GM21381 (cell line): Measurements from ENCODE around the gene GATA2.

Experiments
- ATAC-seq: cut with Tn5 transposase; IDR thresholded peaks from one replicate; pipeline ENCODE4 v1.9.1; 2021; ENCODE audit warnings: mild to moderate bottlenecking, moderate library complexity; ENCODE audit not compliant: unreplicated experiment

Gene GATA2

GRCh38 chr3:128458746-128459460 lies 34.1 kb downstream of the GATA2 start:
- ATAC-seq, result no peak

- no peak for ATAC-seq
Measured at GRCh38 chr3:128457937-128458336, 35.1 kb downstream of the GATA2 start.

- no peak for ATAC-seq
Measured at GRCh38 chr3:128456776-128457715, 36.0 kb downstream of the GATA2 start.

- no peak for ATAC-seq
Measured at GRCh38 chr3:128455786-128456748, 36.9 kb downstream of the GATA2 start.

- ATAC-seq, result no peak
Measured at GRCh38 chr3:128455116-128455515, 37.9 kb downstream of the GATA2 start.

GRCh38 chr3:128454310-128454618 lies 38.7 kb downstream of the GATA2 start:
- ATAC-seq, result no peak

GRCh38 chr3:128453501-128454309 lies 39.3 kb downstream of the GATA2 start:
- ATAC-seq, result no peak

- no peak for ATAC-seq
Measured at GRCh38 chr3:128452678-128453275, 40.2 kb downstream of the GATA2 start.

GRCh38 chr3:128452120-128452519 lies 40.9 kb downstream of the GATA2 start:
- no peak for ATAC-seq

GRCh38 chr3:128449111-128449638 lies 43.8 kb downstream of the GATA2 start:
- ATAC-seq, result no peak

- ATAC-seq, result no peak
Measured at GRCh38 chr3:128448491-128448890, 44.5 kb downstream of the GATA2 start.

- no peak for ATAC-seq
Measured at GRCh38 chr3:128447561-128448013, 45.4 kb downstream of the GATA2 start.

- no peak for ATAC-seq
Measured at GRCh38 chr3:128446821-128447220, 46.2 kb downstream of the GATA2 start.

- ATAC-seq, result no peak
Measured at GRCh38 chr3:128445357-128445756, 47.6 kb downstream of the GATA2 start.

GRCh38 chr3:128443771-128444170 lies 49.2 kb downstream of the GATA2 start:
- no peak for ATAC-seq

- ATAC-seq, result no peak
Measured at GRCh38 chr3:128442949-128443348, 50.1 kb downstream of the GATA2 start.

GRCh38 chr3:128442070-128442469 lies 50.9 kb downstream of the GATA2 start:
- no peak for ATAC-seq

- no peak for ATAC-seq
Measured at GRCh38 chr3:128439226-128439625, 53.8 kb downstream of the GATA2 start.

GRCh38 chr3:128438488-128439072 lies 54.4 kb downstream of the GATA2 start:
- ATAC-seq, result no peak
